Ascending aorta (tissue), 2 donors: ENCODE measurements around the gene LMNA. TPM values are rescaled to one million over a fixed set of nuclear protein-coding genes. Genes with fewer than 3 reads are reported as not detected.

Experiments
- DNase-seq, 2 donors: peaks; one replicate each; pipeline ENCODE4 v3.0.0-alpha.2; 2019; ENCODE audit warnings: low spot score in 2 of 2
- H3K27ac ChIP-seq, 2 donors: fragments of 200-600 bp; sonication (generic); one replicate each; pipeline ENCODE4 v1.5.1; 2016 to 2017; ENCODE audit warnings: mild to moderate bottlenecking in 1 of 2
- H3K27me3 ChIP-seq: fragments of 200-600 bp; sonication (generic); one replicate; pipeline ENCODE4 v1.5.1; 2017
- H3K36me3 ChIP-seq, 2 donors: fragments of 200-600 bp; sonication (generic); one replicate each; pipeline ENCODE4 v1.5.1; 2016
- H3K4me1 ChIP-seq, 2 donors: fragments of 200-600 bp; sonication (generic); one replicate each; pipeline ENCODE4 v1.5.1; 2016 to 2017; ENCODE audit warnings: mild to moderate bottlenecking in 1 of 2
- H3K4me3 ChIP-seq, 2 donors: fragments of 200-600 bp; sonication (generic); one replicate each; pipeline ENCODE4 v1.5.1; 2016 to 2017; ENCODE audit warnings: mild to moderate bottlenecking in 1 of 2
- H3K9me3 ChIP-seq, 2 donors: fragments of 200-600 bp; sonication (generic); one replicate each; pipeline ENCODE4 v1.5.1; 2016
- CTCF ChIP-seq, 3 experiments: fragments of 200-600 bp in 2 of 3; fragments of 450-650 bp in 1 of 3; sonication (generic) in 2 of 3; IDR thresholded peaks; one replicate each; pipeline ENCODE4 v1.5.1; 2016 to 2019; ENCODE audit warnings: antibody characterized with exemption in 3 of 3, mild to moderate bottlenecking in 1 of 3, moderate library complexity in 1 of 3
- intact Hi-C: fragments of 100-400 bp; cut with DNase I; formaldehyde crosslinking; loops from one replicate; pipeline ENCODE4 v1.15.1; 2023
- total RNA-seq: library from RNA; depleted of rRNA; stranded (reverse); fragments of >200 nt; gene quantifications from one replicate; pipeline ENCODE4 v1.1.0, GENCODE V29; 2016

The LMNA gene
- total RNA-seq, 1 donor from 2014 or later, result 783 TPM

DNA sequence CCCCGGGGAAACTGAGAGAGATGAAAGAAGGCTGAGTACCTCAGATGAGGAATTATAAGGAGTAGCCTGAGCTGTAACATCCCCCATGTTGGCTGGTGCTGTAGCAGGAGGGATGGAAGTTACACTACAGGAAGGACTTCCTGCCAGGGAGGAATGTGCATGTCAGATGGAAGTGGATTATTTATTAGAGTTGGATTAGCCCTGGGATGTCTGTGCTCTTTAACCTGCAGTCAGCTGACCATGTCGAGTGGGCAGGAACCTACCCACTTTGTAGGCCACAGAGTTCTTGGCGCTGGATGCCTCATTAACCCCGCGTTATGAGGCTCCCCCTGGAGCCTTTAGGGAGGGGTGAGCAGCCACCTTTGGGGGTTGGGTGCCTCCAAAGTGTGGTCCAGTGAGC lies 38.1 kb downstream of the LMNA start:
- peaks cover 0 to 3% of the 10 kb centered on the region in 2 donors for H3K4me1 ChIP-seq
- H3K27me3 ChIP-seq, result no peaks in the 10 kb centered on the region
- H3K4me3 ChIP-seq, result no peak overlapping the region
- no peak for TF ChIP-seq CTCF (IDR thresholded peaks at IDR 0.05)
- no peaks in the 10 kb centered on the region for H3K9me3 ChIP-seq
- no peak overlapping the region for H3K27ac ChIP-seq
- intact Hi-C loops, result no loop called here
- DNase-seq, result no peak
- no peaks in the 10 kb centered on the region for H3K36me3 ChIP-seq

DNA sequence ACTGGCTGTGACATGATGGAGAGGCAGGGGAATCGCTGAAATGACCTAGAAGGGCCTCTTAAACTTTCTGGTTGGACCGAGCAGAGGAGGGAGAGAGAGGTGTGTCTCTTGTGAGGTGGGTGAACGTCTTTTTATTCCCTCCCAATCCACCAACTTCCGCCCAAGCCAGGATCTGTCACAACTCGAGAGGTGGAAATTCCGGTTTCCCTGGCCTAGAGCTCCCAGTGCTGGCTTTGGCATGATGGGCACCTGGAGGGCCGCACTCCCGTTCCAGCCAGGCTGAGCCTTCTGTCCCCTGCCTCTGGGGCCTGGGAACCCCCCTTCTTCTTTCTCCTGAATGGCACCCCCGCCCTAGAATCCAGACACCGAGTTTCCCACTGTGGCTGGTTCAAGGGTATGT lies 38.9 kb downstream of the LMNA start, which contains the start of gene SEMA4A:
TSS of gene SEMA4A (plus strand) at position 224 of the 400 bp plus-strand sequence. CDS start 994 bp downstream, outside the sequence.
- peaks cover 0 to 3% of the 10 kb centered on the region in 2 donors for H3K4me1 ChIP-seq
- no peaks in the 10 kb centered on the region for H3K9me3 ChIP-seq
- intact Hi-C loops, result no loop called here
- no peak for DNase-seq
- H3K27ac ChIP-seq, result no peak within 1 kb of the TSS
- H3K27me3 ChIP-seq, result no peaks in the 10 kb centered on the region
- no peaks in the 10 kb centered on the region for H3K36me3 ChIP-seq
- no peak for TF ChIP-seq CTCF (IDR thresholded peaks at IDR 0.05)
- H3K4me3 ChIP-seq, result no peak within 1 kb of the TSS

DNA sequence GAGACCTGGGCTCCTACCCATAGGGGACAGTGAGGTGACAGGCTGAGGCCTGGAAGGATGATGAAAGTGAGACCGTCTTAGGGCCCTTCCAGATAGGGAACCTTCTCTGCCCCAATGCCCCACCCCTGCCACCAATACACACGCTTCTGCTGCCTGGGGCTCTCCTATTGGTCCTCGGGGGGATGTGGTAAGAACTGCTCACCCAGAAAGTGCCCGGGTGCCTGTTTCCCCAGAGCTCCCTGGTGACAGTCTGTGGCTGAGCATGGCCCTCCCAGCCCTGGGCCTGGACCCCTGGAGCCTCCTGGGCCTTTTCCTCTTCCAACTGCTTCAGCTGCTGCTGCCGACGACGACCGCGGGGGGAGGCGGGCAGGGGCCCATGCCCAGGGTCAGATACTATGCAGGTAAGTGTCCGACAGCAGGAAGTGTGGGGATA lies 39.8 kb downstream of the LMNA start:
- no peak for TF ChIP-seq CTCF (IDR thresholded peaks at IDR 0.05)
- intact Hi-C loops, result no loop called here
- Histone ChIP-seq H3K36me3 (no peaks in the 10 kb centered on the region), H3K27ac (no peak overlapping the region), H3K4me1 (peaks cover 0 to 3% of the 10 kb centered on the region in 2 donors), H3K9me3 (no peaks in the 10 kb centered on the region), H3K27me3 (no peaks in the 10 kb centered on the region), H3K4me3 (no peak overlapping the region)
- no peak for DNase-seq

- TF ChIP-seq CTCF (IDR thresholded peaks at IDR 0.05), result no peak
- H3K9me3 ChIP-seq, result no peaks in the 10 kb centered on the region
- H3K36me3 ChIP-seq, result no peaks in the 10 kb centered on the region
Observed at GRCh38 chr1:156155756-156156510, 41.4 kb downstream of the LMNA start.

GRCh38 chr1:156157506-156157905 lies 43.0 kb downstream of the LMNA start:
- DNase-seq, result no peak
- Histone ChIP-seq H3K27ac (no peak overlapping the region), H3K27me3 (no peaks in the 10 kb centered on the region), H3K9me3 (no peaks in the 10 kb centered on the region), H3K4me3 (no peak overlapping the region), H3K36me3 (no peaks in the 10 kb centered on the region), H3K4me1 (peaks cover 0 to 7% of the 10 kb centered on the region in 2 donors)
- no peak for TF ChIP-seq CTCF (IDR thresholded peaks at IDR 0.05)
- intact Hi-C loops, result no loop called here

More at GRCh38 chr1:156155756-156156510, 41.4 kb downstream of the LMNA start:
- Histone ChIP-seq H3K4me1 (peaks cover 0 to 6% of the 10 kb centered on the region in 2 donors), H3K27me3 (no peaks in the 10 kb centered on the region), H3K4me3 (no peak overlapping the region), H3K27ac (no peak overlapping the region)
- DNase-seq, result no peak
- intact Hi-C loops, result no loop called here
